AG04450 (cell line): ENCODE results near the gene CCNC. TPM values are rescaled to one million over a fixed set of nuclear protein-coding genes. Genes with fewer than 3 reads are reported as not detected.

Source experiments
- CTCF ChIA-PET: fragments of 300-600, 350-600 bp; formaldehyde crosslinking; extraction: SDS; loops from one replicate; lab custom pipeline; 2022; ENCODE audit warnings: antibody characterized with exemption, inconsistent platforms; lab: Charles Lee
- POLR2A ChIA-PET: fragments of 350-600 bp; formaldehyde crosslinking; extraction: SDS; loops from one replicate; lab custom pipeline; 2021; ENCODE audit warnings: antibody characterized with exemption, inconsistent platforms; lab: Yijun Ruan, JAX
- DNase-seq: peaks from one replicate; pipeline ENCODE4 v3.0.0-alpha.2; 2011; ENCODE audit warnings: low read depth, low spot score
- H3K27ac ChIP-seq: one replicate; pipeline ENCODE4 v1.5.1; 2012; ENCODE audit warnings: low read depth, low read length, control low read depth
- H3K27me3 ChIP-seq: one replicate; pipeline ENCODE4 v1.6.0; 2012; ENCODE audit warnings: low read length; ENCODE audit not compliant: control insufficient read depth, insufficient read depth
- H3K4me3 ChIP-seq: 2 replicates; pipeline ENCODE4 v1.5.1; 2011; ENCODE audit warnings: mild to moderate bottlenecking, low read depth, low read length, control low read depth
- H3K9me3 ChIP-seq: 2 replicates; pipeline ENCODE4 v1.5.1; 2012; ENCODE audit warnings: low read length; ENCODE audit not compliant: control insufficient read depth, insufficient read depth
- polyA plus RNA-seq: library from polyadenylated mRNA; depleted of rRNA; stranded (reverse); fragments of >200 nt; gene quantifications from 2 replicates; pipeline ENCODE4 v1.2.3, GENCODE V29; 2011
- TF ChIP-seq, protein P1 (sequence below): IDR thresholded peaks from 2 replicates; pipeline ENCODE4 v1.5.1; 2011; ENCODE audit warnings: low read depth, low read length, control low read depth, inconsistent platforms

The CCNC gene
- polyA plus RNA-seq, 1 experiment: 68.4 TPM

DNA sequence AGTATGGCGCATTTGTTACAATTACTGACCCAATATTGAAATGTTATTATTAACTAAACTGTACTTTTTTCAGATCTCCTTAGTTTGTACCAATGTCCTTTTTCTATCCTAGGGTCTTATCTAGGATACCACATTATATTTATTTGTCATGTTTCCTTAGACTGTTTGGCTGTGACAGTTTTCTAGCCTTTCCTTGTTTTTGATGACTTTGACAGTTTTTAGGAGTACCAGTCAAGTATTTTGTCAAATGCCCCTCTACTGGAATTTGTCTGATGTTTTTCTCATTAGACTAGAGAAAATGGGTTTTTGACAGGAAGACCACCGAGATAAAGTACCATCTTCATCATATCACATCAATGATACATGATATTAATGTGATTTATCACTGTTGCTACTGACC lies 14.6 kb downstream of the CCNC start:
- ChIA-PET POLR2A (no interaction called here), CTCF (no interaction called here)
- Histone ChIP-seq H3K27me3 (no peaks in the 10 kb centered on the region), H3K9me3 (no peaks in the 10 kb centered on the region), H3K4me3 (no peak overlapping the region), H3K27ac (no peak overlapping the region)
- TF ChIP-seq, protein P1, sequence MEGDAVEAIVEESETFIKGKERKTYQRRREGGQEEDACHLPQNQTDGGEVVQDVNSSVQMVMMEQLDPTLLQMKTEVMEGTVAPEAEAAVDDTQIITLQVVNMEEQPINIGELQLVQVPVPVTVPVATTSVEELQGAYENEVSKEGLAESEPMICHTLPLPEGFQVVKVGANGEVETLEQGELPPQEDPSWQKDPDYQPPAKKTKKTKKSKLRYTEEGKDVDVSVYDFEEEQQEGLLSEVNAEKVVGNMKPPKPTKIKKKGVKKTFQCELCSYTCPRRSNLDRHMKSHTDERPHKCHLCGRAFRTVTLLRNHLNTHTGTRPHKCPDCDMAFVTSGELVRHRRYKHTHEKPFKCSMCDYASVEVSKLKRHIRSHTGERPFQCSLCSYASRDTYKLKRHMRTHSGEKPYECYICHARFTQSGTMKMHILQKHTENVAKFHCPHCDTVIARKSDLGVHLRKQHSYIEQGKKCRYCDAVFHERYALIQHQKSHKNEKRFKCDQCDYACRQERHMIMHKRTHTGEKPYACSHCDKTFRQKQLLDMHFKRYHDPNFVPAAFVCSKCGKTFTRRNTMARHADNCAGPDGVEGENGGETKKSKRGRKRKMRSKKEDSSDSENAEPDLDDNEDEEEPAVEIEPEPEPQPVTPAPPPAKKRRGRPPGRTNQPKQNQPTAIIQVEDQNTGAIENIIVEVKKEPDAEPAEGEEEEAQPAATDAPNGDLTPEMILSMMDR: no peak
- no peak for DNase-seq

DNA sequence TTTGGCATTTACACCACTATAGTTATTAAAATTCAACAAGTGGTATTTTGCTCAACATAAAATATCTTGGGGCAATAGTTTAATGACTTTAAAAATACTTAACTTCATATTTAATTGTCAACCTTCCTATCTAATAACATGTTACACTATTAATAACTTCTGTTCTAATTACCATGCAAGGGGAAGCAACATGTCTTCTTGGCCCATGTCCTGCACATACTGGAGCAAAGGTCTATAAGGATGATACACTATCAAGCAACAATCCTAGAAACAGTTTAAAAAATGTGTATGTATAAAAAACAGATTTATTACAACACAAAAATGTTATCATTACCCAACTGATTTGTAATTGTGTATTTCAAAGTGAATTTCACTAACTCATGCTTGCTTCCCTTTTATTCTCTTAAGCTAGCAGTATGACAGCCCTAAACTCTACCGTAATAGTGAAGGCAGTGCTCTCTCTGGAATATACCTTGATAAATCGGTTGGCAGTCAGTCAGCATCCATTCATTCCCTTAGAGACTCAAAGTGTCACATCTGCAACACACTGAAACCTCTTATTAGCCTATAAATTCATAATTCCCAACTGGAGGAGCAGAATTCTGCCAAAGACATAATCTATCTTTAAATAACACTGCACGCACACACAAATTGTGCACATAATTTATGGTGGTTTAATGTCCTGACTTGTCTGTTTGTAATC lies 18.3 kb downstream of the CCNC start:
- H3K9me3 ChIP-seq: no peaks in the 10 kb centered on the region
- TF ChIP-seq, protein P1: no peak
- no peak for DNase-seq
- ChIA-PET CTCF (no interaction called here), POLR2A (no interaction called here)
- no peak overlapping the region for H3K4me3 ChIP-seq
- no peak overlapping the region for H3K27ac ChIP-seq
- no peaks in the 10 kb centered on the region for H3K27me3 ChIP-seq

GRCh38 chr6:99548706-99549105 lies 19.8 kb downstream of the CCNC start:
- Histone ChIP-seq H3K27me3 (no peaks in the 10 kb centered on the region), H3K4me3 (no peak overlapping the region), H3K27ac (no peak overlapping the region), H3K9me3 (no peaks in the 10 kb centered on the region)
- TF ChIP-seq, protein P1: no peak
- no peak for DNase-seq
- CTCF ChIA-PET: no interaction called here
- POLR2A ChIA-PET: no interaction called here

DNA sequence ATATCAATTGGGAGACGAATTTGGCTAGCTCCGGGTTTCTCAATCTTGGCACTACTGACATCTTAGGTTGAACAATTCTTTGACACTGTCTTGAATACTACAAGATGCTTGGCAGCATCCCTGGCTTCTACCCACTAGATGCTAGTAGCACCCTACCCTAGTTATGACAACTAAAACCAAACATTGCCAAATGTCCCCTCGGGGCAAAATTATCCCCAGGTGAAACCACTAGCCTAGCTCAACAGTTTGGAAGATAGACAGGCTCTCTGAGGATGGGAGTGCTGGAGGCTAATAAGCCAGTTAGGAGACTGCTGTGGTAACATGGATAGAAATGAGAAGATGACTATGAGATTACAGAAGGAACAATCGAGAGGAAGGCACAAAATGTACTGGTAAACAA lies 20.9 kb downstream of the CCNC start:
- Histone ChIP-seq H3K4me3 (no peak overlapping the region), H3K27me3 (no peaks in the 10 kb centered on the region), H3K9me3 (no peaks in the 10 kb centered on the region), H3K27ac (no peak overlapping the region)
- CTCF ChIA-PET: interaction anchor here (1.3 kb wide), 1 partner anchor 27 kb away, joined by 5 read pairs; no protein-coding TSS in a partner anchor
- POLR2A ChIA-PET: no interaction called here
- TF ChIP-seq, protein P1: no peak
- no peak for DNase-seq

- Histone ChIP-seq H3K9me3 (no peaks in the 10 kb centered on the region), H3K27ac (no peak overlapping the region), H3K4me3 (no peak overlapping the region), H3K27me3 (no peaks in the 10 kb centered on the region)
- ChIA-PET POLR2A (no interaction called here), CTCF (interaction anchor here (0.6 to 1.3 kb wide), 2 partner anchors 25 to 68 kb away, joined by 3 to 4 read pairs; no protein-coding TSS in a partner anchor)
- TF ChIP-seq, protein P1: no peak
- DNase-seq: no peak
Observed at GRCh38 chr6:99545442-99545841, 23.0 kb downstream of the CCNC start.
